HTERT RPE-1 (cell line): ENCODE results near the gene CTRB2.
"Not testable (repeated sequence)": the region's sequence is repeated elsewhere in the genome, so short reads cannot be mapped to it uniquely, and the experiment has no call there.

Experiments
- in situ Hi-C: fragments of 300-500 bp; cut with MboI; formaldehyde crosslinking; loops from 4 replicates; pipeline ENCODE4 v1.14.3; 2020; ENCODE audit warnings: low sequenced_read_pairs

CTRB2 gene

DNA sequence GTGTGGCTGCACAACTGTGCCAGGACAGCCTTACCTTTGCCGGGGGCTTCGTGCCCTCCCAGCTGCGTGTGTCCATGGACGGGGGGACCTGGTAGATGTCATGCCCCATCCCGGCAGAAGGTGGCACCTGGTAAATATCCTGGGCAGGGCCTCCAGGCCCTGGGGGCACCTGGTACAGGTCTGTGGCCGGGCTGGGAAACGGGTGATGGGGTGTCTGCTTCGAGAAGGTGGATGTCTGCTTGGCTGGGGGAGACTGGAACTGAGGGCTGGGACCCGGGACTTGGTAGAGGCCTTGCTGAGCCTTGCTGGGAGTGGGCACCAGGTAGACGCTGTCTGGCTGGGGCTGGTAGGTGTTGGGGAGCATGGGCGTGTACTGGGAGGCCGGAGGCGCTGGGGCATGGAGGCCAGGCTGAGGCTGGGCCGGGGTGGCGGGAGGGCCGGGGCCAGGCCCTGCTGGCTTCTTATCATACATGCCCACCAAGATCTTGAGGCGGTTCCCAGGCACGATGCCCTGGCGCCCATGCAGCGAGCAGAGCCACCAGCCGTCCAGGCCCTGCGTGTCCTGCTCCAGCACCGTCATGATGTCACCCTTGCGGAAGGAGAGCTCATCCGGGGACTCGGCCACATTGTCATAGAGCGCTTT is 35.6 kb upstream of the CTRB2 start:
- in situ Hi-C loops = not testable (repeated sequence)

DNA sequence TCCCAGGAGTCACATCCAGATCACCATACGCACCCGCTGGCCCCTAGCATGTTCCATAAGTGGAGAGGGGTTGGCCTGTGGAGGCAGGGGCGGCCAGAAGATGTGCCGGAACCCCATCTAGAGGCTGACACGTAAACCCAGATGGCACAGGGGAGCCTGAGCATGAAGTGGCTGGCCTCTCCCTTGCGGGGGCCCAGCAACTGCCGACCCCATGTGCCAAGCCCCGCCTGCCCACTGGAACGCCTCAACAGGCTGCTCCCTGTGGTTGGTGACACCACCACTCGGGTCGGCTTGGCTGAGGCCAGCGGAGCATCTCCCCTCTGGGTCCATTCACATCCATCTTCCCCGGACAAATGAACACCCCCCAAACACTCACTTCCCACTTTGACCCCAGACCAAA is 35.0 kb upstream of the CTRB2 start:
- in situ Hi-C loops = no loop called here

- in situ Hi-C loops = no loop called here
These were observed 34.5 kb upstream of the CTRB2 start for GRCh38 chr16:75241412-75241811.

DNA sequence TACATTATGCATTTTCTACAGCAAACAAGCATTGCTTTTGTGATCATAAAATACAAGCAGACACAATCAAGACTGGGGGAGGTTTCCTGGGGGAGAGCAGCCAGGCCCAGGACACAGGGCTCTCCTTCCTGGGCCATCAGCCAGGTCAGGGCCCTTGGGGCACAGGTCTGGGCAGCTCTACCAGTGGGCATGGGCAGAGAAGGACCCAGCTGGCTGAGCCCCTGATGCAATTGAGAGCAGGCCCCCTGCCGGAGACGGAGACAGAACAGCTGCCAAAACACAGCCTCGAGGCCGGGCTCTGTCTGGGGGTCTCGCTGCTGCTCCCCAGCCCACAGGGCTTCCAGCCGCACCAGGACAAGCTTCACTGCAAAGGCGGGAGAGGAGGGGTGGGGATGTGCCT is 33.7 kb upstream of the CTRB2 start:
- in situ Hi-C loops = not testable (repeated sequence)

- in situ Hi-C loops = no loop called here
These were observed 32.7 kb upstream of the CTRB2 start for GRCh38 chr16:75239542-75240122.

DNA sequence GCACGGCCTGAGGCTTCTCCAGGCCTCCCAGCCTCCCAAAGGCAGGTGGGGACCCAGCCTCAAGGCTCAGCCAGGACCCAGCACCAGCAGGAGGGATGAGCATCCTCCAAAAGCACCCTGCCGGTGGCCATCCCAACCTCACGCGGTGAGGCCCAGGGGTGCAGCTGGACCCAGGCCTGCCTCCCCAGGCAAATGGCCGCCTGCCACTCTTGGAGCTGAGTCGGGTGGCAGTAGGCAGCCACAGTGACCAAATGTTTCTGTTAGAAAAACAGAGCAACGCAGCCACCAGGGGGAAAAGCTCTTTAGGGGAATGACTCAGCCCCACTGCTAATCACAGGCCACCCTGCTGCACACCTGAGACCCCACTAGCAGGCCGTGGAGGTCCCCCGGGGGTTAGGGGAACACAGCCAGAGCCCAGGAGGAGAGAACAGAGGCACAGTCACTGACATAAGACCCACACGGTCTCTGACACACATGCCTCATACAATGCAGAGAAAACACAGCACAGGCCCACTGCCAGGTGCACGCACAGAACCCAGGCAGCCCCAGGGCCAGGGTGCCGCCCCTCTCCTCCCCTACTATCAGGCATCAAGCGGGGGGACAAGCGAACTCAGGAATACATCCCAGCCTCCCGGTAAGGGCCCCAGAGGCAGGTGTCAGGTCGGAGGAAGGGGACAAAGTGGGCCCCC is 32.0 kb upstream of the CTRB2 start:
- in situ Hi-C loops = no loop called here

- in situ Hi-C loops = no loop called here
These were observed 31.3 kb upstream of the CTRB2 start for GRCh38 chr16:75238132-75238852.

DNA sequence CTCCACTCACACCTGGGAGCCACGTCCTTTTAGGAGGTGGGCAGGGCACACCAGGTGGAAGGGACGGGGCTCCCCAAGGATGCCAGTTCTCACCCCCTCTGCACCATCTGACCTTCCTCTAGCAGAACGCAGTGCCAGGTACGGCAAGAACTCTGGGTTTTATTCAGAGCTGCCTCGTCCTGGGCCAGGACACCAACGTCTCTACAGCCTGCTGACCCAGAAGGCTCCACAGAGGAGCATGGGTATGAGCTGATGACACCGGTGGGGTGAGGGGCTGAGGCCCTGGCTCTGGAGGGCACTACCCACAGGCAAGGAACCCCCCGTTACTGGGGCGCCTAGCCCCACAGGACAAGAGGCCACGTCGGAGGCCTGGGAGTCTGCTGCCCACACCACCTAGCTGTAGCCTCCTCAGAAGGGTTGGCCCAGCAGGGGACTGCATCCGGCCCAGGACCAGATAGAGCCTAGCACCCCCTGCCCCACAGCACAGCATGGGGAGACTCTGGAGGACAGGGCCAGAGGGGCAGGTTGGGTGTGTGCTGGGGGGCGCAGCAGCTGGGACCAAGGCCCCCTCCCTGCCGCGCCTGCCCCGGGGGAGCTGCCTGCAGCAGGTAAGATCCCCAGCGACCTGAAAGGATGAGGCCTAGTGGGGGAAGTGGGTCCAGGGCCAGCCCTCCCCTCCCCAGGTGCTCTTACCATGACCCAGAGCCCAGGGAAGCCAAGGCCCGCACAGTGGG is 30.6 kb upstream of the CTRB2 start:
- in situ Hi-C loops = no loop called here

DNA sequence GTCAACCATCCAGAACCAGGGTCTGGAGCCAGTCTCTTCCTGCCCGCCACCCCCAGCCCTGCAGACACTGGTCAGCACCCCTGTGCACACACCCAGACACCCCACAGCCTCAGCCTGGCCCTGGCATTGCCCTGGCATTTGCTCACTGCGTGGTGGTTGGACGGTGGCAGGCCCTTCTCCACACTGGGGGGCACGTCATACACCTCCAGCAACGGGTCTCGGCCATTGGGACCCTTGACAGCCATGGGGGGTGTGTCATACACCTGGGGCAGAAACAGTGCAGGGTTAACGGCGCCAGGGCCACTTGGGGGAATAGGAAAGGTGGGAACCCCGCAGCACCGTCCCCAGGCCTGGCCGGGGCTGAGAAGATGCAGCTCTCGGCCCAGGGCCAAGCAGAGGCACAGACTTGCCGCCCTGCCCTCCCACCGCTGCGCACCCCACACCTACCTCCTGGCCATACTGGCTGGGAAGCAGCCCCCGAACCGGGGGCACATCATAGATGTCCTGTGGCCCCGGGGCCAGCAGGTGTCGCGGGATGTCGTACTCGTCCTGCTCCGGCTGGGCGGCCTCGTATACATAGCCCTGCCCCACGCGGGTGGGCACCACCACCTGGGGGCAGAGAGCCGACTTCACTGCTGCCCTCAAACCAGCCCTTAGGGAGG is 29.9 kb upstream of the CTRB2 start:
- in situ Hi-C loops = no loop called here

GRCh38 chr16:75236232-75236631 is 29.3 kb upstream of the CTRB2 start:
- in situ Hi-C loops = no loop called here

DNA sequence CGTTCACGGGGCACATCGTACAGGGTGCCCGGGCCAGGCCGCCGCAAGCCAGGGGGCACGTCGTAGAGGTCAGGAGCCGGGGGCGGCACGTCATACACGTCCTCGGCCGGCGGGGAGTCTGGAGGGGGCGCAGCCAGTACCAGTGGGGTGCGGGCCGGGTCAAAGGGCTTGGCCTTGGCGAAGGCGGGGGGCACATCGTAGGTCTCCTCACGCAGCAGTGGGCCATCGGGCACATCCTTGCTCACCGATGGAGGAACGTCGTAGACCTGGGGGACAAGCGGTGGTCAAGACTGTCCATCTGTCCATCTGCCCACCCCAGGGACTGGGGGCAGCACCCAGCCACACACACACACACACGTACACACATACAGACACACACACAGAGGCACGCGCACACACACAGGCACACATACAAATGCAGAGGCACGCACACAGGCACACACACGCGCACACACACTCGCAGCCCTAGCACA is 28.8 kb upstream of the CTRB2 start:
- in situ Hi-C loops = no loop called here

- in situ Hi-C loops = no loop called here
These were observed 28.1 kb upstream of the CTRB2 start for GRCh38 chr16:75234856-75235696.

- in situ Hi-C loops = no loop called here
These were observed 26.6 kb upstream of the CTRB2 start for GRCh38 chr16:75233611-75233938.

DNA sequence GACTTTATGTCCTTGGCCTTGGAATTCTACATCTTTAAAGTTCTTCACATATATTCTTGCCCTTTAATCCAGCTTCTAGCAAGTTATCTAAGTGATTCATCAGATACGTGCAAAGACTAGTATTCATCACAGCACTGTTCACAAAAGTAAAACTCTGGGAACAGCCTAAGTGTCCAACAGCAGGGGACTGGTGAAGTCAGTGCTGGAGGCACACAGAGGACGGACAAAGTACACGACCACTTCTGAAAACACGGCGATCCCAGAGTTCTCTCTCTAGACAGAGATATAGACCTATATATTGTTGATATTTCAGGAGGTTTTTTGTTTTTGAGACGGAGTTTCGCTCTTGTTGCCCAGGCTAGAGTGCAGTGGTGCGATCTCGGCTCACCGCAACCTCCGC is 24.6 kb upstream of the CTRB2 start:
- in situ Hi-C loops = no loop called here

DNA sequence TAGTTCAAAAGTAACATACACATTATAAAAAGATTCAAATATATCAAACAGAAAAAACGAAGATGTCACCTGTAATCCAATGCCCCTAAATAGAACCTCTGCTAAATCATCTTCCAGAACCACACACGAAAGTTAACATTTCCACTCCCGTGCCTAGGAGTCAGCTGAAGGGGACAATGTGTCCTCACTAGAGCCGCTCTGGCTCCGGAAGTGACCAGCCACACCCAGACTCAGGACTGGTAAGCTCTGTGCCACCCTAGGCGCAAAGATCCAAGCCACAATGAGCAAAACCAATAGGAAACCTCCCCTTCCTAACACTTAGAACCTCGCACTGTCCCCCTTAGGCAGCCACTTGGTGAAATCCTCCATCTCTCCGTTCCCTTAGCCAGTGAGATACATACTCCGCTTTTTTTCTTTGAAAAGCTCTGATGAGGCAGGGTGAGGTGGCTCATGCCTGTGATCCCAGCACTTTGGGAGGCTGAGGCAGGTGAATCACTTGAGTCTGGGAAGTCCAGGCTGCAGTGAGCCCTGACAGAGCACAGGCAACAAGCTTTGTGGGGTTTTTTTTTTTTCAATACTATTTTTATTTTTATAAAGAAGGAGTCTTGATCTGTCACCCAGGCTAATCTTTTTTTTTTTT is 23.6 kb upstream of the CTRB2 start:
- in situ Hi-C loops = no loop called here

DNA sequence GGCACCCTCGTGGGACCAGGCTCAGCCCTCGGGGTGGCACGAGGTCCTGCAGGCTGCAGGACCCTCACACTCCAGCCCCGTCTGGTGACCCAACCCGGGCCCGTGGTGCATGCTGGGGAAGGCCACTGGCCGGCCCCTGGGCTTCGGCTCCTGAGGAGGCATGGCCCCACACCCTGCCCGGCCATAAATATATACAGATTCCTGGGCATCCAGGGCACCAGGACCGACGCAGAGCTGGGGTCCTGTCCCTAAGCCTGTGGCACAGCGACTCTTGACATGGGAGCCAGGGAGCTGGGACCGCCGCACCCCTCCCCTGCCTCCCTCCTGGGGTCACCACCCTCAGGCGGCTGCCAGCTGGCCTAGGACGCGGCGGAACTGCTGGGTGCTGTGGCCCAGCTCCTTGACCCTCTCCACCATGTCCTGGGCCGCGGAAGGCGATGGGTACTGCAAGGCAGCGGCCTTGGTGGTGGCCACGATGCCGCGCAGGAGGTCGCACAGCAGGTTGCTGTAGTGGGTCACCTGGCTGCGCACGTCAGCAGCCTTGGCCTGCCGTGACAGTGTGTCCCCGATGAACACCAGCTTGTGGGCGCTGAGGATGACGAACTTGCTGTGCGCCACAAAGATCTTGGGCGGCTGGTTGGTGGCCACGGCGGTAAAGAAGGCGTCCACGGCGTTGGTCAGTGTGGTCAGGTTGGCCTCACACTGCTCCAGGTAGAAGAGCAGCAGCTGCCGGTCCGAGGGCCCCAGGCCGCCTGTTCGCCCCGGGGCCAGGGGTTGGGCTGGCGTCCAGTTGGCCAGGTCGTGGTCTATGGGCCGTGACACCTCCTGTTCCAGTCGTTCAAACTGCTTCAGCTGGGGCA is 22.4 kb upstream of the CTRB2 start:
- in situ Hi-C loops = no loop called here

- in situ Hi-C loops = no loop called here
These were observed 21.4 kb upstream of the CTRB2 start for GRCh38 chr16:75228143-75228976.
